BLaER1 (cell line): ENCODE measurements around the gene BMF.
"Not testable (repeated sequence)": the region's sequence is repeated elsewhere in the genome, so short reads cannot be mapped to it uniquely, and the experiment has no call there.

ENCODE experiments used
- H3K27ac ChIP-seq: shearing (Covaris generic); formaldehyde crosslinking; 2 replicates; pipeline ENCODE4 v1.8.1; 2022
- H3K27me3 ChIP-seq: shearing (Covaris generic); formaldehyde crosslinking; 2 replicates; pipeline ENCODE4 v1.8.1; 2022
- H3K36me3 ChIP-seq: shearing (Covaris generic); formaldehyde crosslinking; 2 replicates; pipeline ENCODE4 v1.8.1; 2022
- H3K4me1 ChIP-seq: shearing (Covaris generic); formaldehyde crosslinking; 2 replicates; pipeline ENCODE4 v1.8.1; 2022
- H3K4me2 ChIP-seq: shearing (Covaris generic); formaldehyde crosslinking; 2 replicates; pipeline ENCODE4 v1.8.1; 2022
- H3K4me3 ChIP-seq: shearing (Covaris generic); formaldehyde crosslinking; 2 replicates; pipeline ENCODE4 v1.8.1; 2022
- H3K9ac ChIP-seq: shearing (Covaris generic); formaldehyde crosslinking; 2 replicates; pipeline ENCODE4 v1.8.1; 2022
- H3K9me3 ChIP-seq: shearing (Covaris generic); formaldehyde crosslinking; 2 replicates; pipeline ENCODE4 v1.8.1; 2022
- H4K20me1 ChIP-seq: shearing (Covaris generic); formaldehyde crosslinking; 2 replicates; pipeline ENCODE4 v1.8.1; 2022
- Cebpa-rat ChIP-seq: shearing (Covaris generic); IDR thresholded peaks from 2 replicates; pipeline ENCODE4 v1.8.1; 2022

The BMF gene

GRCh38 chr15:40080104-40080503 is 28.6 kb downstream of the BMF start:
- no peak for TF ChIP-seq Cebpa-rat

GRCh38 chr15:40079456-40079855 is 29.2 kb downstream of the BMF start:
- Histone ChIP-seq H3K27me3 (no peaks in the 10 kb centered on the region), H3K4me1 (peaks cover 37% of the 10 kb centered on the region), H3K9ac (no peak overlapping the region), H3K9me3 (no peaks in the 10 kb centered on the region), H4K20me1 (no peaks in the 10 kb centered on the region), H3K36me3 (no peaks in the 10 kb centered on the region), H3K4me3 (no peak overlapping the region), H3K4me2 (no peak overlapping the region), H3K27ac (no peak overlapping the region)
- no peak for TF ChIP-seq Cebpa-rat

More at GRCh38 chr15:40080104-40080503, 28.6 kb downstream of the BMF start:
- Histone ChIP-seq H3K9ac (no peak overlapping the region), H3K4me1 (peaks cover 37% of the 10 kb centered on the region), H3K9me3 (no peaks in the 10 kb centered on the region), H3K4me2 (peak overlapping the region; percentile 78; the same call in 1 of the 2 replicates), H4K20me1 (no peaks in the 10 kb centered on the region), H3K27ac (no peak overlapping the region), H3K27me3 (no peaks in the 10 kb centered on the region), H3K36me3 (no peaks in the 10 kb centered on the region), H3K4me3 (no peak overlapping the region)

- no peak overlapping the region for H3K9ac ChIP-seq
- no peaks in the 10 kb centered on the region for H3K27me3 ChIP-seq
- no peaks in the 10 kb centered on the region for H4K20me1 ChIP-seq
- no peak for TF ChIP-seq Cebpa-rat
- no peak overlapping the region for H3K4me2 ChIP-seq
- H3K27ac ChIP-seq, result no peak overlapping the region
- H3K4me1 ChIP-seq, result peaks cover 37% of the 10 kb centered on the region
- no peak overlapping the region for H3K4me3 ChIP-seq
- no peaks in the 10 kb centered on the region for H3K36me3 ChIP-seq
- H3K9me3 ChIP-seq, result no peaks in the 10 kb centered on the region
These were observed 33.2 kb downstream of the BMF start for GRCh38 chr15:40075298-40076044.

GRCh38 chr15:40074656-40075055 is 34.0 kb downstream of the BMF start:
- not testable (repeated sequence) for H3K36me3 ChIP-seq, H4K20me1 ChIP-seq
- H3K4me1 ChIP-seq, result peaks cover 45% of the 10 kb centered on the region

GRCh38 chr15:40073716-40074490 is 34.8 kb downstream of the BMF start:
- H3K9me3 ChIP-seq, H3K9ac ChIP-seq, H3K4me3 ChIP-seq, H3K27ac ChIP-seq, H3K27me3 ChIP-seq, H4K20me1 ChIP-seq, H3K36me3 ChIP-seq: not testable (repeated sequence)
- TF ChIP-seq Cebpa-rat, result peak; percentile 52; the same call in 1 of the 2 replicates
- peaks cover 52% of the 10 kb centered on the region for H3K4me1 ChIP-seq
- H3K4me2 ChIP-seq, result peak overlapping the region; percentile 86; the same call in 1 of the 2 replicates

More at GRCh38 chr15:40074656-40075055, 34.0 kb downstream of the BMF start:
- not testable (repeated sequence) for H3K27me3 ChIP-seq, H3K9ac ChIP-seq, H3K4me3 ChIP-seq, H3K9me3 ChIP-seq, H3K4me2 ChIP-seq, H3K27ac ChIP-seq

- H3K4me1 ChIP-seq, result peaks cover 67% of the 10 kb centered on the region
- TF ChIP-seq Cebpa-rat, result no peak
- no peaks in the 10 kb centered on the region for H3K36me3 ChIP-seq
- no peaks in the 10 kb centered on the region for H3K27me3 ChIP-seq
- H4K20me1 ChIP-seq, result no peaks in the 10 kb centered on the region
- H3K9ac ChIP-seq, result no peak overlapping the region
- 0 out of 2 replicates have a peak overlapping the region, but pooled peaks have one; percentile 32 for H3K27ac ChIP-seq
- no peaks in the 10 kb centered on the region for H3K9me3 ChIP-seq
- 0 out of 2 replicates have a peak overlapping the region, but pooled peaks have one; percentile 11 for H3K4me3 ChIP-seq
- peak overlapping the region; percentile 86 for H3K4me2 ChIP-seq
These were observed 36.3 kb downstream of the BMF start for GRCh38 chr15:40072216-40072990.

GRCh38 chr15:40070608-40071218 is 38.0 kb downstream of the BMF start:
- no peaks in the 10 kb centered on the region for H4K20me1 ChIP-seq
- no peaks in the 10 kb centered on the region for H3K9me3 ChIP-seq
- no peak overlapping the region; the same call in 1 of the 2 replicates for H3K27ac ChIP-seq
- H3K4me3 ChIP-seq, result no peak overlapping the region
- H3K27me3 ChIP-seq, result no peaks in the 10 kb centered on the region
- H3K36me3 ChIP-seq, result no peaks in the 10 kb centered on the region
- peaks cover 69% of the 10 kb centered on the region for H3K4me1 ChIP-seq
- no peak for TF ChIP-seq Cebpa-rat
- H3K4me2 ChIP-seq, result peak overlapping the region; percentile 86
- peak overlapping the region; percentile 69; the same call in 1 of the 2 replicates for H3K9ac ChIP-seq

- Histone ChIP-seq H3K9ac (peak overlapping the region; percentile 69; the same call in 1 of the 2 replicates), H3K4me2 (peak overlapping the region; percentile 86), H4K20me1 (no peaks in the 10 kb centered on the region), H3K4me3 (no peak overlapping the region), H3K4me1 (peaks cover 75% of the 10 kb centered on the region), H3K36me3 (no peaks in the 10 kb centered on the region), H3K27me3 (no peaks in the 10 kb centered on the region), H3K9me3 (no peaks in the 10 kb centered on the region), H3K27ac (peak overlapping the region; percentile 82)
- TF ChIP-seq Cebpa-rat, result no peak
These were observed 38.5 kb downstream of the BMF start for GRCh38 chr15:40070166-40070557.
